ENCODE measurements around the gene DCAF7.

The DCAF7 gene

GRCh38 chr17:63631062-63631461 is 80.8 kb downstream of the DCAF7 start:
- TF ChIP-seq GATA3 (IDR thresholded peaks at IDR 0.05; ENCODE audit: low read depth, low read length) = no peak
- no peak for TF ChIP-seq GATA2 (IDR thresholded peaks at IDR 0.05; ENCODE audit: low read depth, low read length)

GRCh38 chr17:63631626-63632025 is 81.3 kb downstream of the DCAF7 start:
- no peak for TF ChIP-seq GATA2 (IDR thresholded peaks at IDR 0.05; ENCODE audit: low read depth, low read length)
- TF ChIP-seq GATA3 (IDR thresholded peaks at IDR 0.05; ENCODE audit: low read depth, low read length) = no peak

- TF ChIP-seq GATA3 (IDR thresholded peaks at IDR 0.05; ENCODE audit: low read depth, low read length) (no peak), GATA2 (IDR thresholded peaks at IDR 0.05; ENCODE audit: low read depth, low read length) (no peak)
Observed at GRCh38 chr17:63633742-63634141, 83.5 kb downstream of the DCAF7 start.

GRCh38 chr17:63634163-63634562 is 83.9 kb downstream of the DCAF7 start:
- TF ChIP-seq GATA2 (IDR thresholded peaks at IDR 0.05; ENCODE audit: low read depth, low read length) (no peak), GATA3 (IDR thresholded peaks at IDR 0.05; ENCODE audit: low read depth, low read length) (no peak)

GRCh38 chr17:63634816-63635215 is 84.5 kb downstream of the DCAF7 start:
- no peak for TF ChIP-seq GATA2 (IDR thresholded peaks at IDR 0.05; ENCODE audit: low read depth, low read length)

- TF ChIP-seq GATA3 (IDR thresholded peaks at IDR 0.05; ENCODE audit: low read depth, low read length) = no peak
- TF ChIP-seq GATA2 (IDR thresholded peaks at IDR 0.05; ENCODE audit: low read depth, low read length) = no peak
Observed at GRCh38 chr17:63635290-63635689, 85.0 kb downstream of the DCAF7 start.

GRCh38 chr17:63635787-63636186 is 85.5 kb downstream of the DCAF7 start:
- TF ChIP-seq GATA2 (IDR thresholded peaks at IDR 0.05; ENCODE audit: low read depth, low read length) = no peak
- no peak for TF ChIP-seq GATA3 (IDR thresholded peaks at IDR 0.05; ENCODE audit: low read depth, low read length)

GRCh38 chr17:63639125-63639524 is 88.8 kb downstream of the DCAF7 start:
- TF ChIP-seq GATA2 (IDR thresholded peaks at IDR 0.05; ENCODE audit: low read depth, low read length) (no peak), GATA3 (IDR thresholded peaks at IDR 0.05; ENCODE audit: low read depth, low read length) (no peak)

- no peak for TF ChIP-seq GATA3 (IDR thresholded peaks at IDR 0.05; ENCODE audit: low read depth, low read length)
- TF ChIP-seq GATA2 (IDR thresholded peaks at IDR 0.05; ENCODE audit: low read depth, low read length) = no peak
Observed at GRCh38 chr17:63640038-63640437, 89.8 kb downstream of the DCAF7 start.

- no peak for TF ChIP-seq GATA3 (IDR thresholded peaks at IDR 0.05; ENCODE audit: low read depth, low read length)
- TF ChIP-seq GATA2 (IDR thresholded peaks at IDR 0.05; ENCODE audit: low read depth, low read length) = no peak
Observed at GRCh38 chr17:63641692-63642448, 91.6 kb downstream of the DCAF7 start.
